Measurements from ENCODE around the gene USP4. TPM values are rescaled to one million over a fixed set of nuclear protein-coding genes. Genes with fewer than 3 reads are reported as not detected.

USP4 gene
- total and polyA plus RNA-seq, 2 of the 13 experiments (the other 11 are each of a cell fraction or from before 2014, with no cell fraction given) = 9.2 to 20.8 TPM

- TF ChIP-seq ZNF646 (CRISPR knock-in tag; IDR thresholded peaks at IDR 0.05) (no peak), ZNF281 (CRISPR knock-in tag; IDR thresholded peaks at IDR 0.05; ENCODE audit: borderline replicate concordance) (peak; percentile 55; the same call in 1 of the 2 replicates), SP140L (CRISPR knock-in tag; IDR thresholded peaks at IDR 0.05; ENCODE audit: borderline replicate concordance) (no peak), ZNF883 (CRISPR knock-in tag; IDR thresholded peaks at IDR 0.05; ENCODE audit: not compliant biosample characterization) (peak; percentile 98), ZNF747 (CRISPR knock-in tag; IDR thresholded peaks at IDR 0.05; ENCODE audit: borderline replicate concordance) (peak; percentile 91), ZC3H4 (CRISPR knock-in tag; IDR thresholded peaks at IDR 0.05; ENCODE audit: borderline replicate concordance) (no peak; the same call in 1 of the 2 replicates), RFXANK (CRISPR knock-in tag; IDR thresholded peaks at IDR 0.05) (no peak), RERE (CRISPR knock-in tag; IDR thresholded peaks at IDR 0.05; ENCODE audit: low read depth) (peak; percentile 51; the same call in 1 of the 2 replicates), NCOR1 (IDR thresholded peaks at IDR 0.05; ENCODE audit: borderline replicate concordance, low read length) (no peak), KAT2B (IDR thresholded peaks at IDR 0.05; ENCODE audit: borderline replicate concordance, low read depth, low read length) (no peak)
Observed at GRCh38 chr3:49339941-49340800, at the start of gene USP4 (continued).

Data from HepG2 (cell line).